ENCODE data around the gene GPX6. TPM values are rescaled to one million over a fixed set of nuclear protein-coding genes. Genes with fewer than 3 reads are reported as not detected.

Gene GPX6
- total RNA-seq, 4 donors from 2014 or later = not detected

DNA sequence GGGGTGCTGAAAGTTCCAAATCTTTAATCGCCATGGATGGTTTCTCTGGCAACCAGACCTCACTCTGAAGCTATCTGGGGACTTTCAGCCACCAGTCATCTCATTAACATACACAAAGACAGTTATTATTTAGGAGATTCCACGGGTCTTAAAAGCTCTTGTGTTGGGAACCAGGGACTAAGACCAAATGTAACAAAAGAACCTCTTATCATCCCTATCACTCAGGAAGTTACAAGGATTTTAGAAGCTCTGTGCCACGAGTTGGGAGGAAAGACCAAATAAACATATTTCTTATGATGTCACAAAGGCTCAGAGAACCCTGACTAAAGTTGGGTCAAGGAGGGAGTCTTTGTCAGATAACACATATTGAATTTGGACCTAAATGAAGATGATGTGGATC, 17.7 kb downstream of the GPX6 start:
- Histone ChIP-seq H3K4me3 (no peak overlapping the region), H3K4me1 (no peaks in the 10 kb centered on the region), H3K27me3 (peaks cover 0 to 22% (median 0%) of the 10 kb centered on the region in 4 donors), H3K36me3 (no peaks in the 10 kb centered on the region), H3K27ac (no peak overlapping the region), H3K9me3 (no peaks in the 10 kb centered on the region)
- 30 to 33% methylated on average over 3 of the region's 3 CpGs for WGBS, 2 donors
- no peak for TF ChIP-seq POLR2A (IDR thresholded peaks at IDR 0.05)
- TF ChIP-seq, protein P1, sequence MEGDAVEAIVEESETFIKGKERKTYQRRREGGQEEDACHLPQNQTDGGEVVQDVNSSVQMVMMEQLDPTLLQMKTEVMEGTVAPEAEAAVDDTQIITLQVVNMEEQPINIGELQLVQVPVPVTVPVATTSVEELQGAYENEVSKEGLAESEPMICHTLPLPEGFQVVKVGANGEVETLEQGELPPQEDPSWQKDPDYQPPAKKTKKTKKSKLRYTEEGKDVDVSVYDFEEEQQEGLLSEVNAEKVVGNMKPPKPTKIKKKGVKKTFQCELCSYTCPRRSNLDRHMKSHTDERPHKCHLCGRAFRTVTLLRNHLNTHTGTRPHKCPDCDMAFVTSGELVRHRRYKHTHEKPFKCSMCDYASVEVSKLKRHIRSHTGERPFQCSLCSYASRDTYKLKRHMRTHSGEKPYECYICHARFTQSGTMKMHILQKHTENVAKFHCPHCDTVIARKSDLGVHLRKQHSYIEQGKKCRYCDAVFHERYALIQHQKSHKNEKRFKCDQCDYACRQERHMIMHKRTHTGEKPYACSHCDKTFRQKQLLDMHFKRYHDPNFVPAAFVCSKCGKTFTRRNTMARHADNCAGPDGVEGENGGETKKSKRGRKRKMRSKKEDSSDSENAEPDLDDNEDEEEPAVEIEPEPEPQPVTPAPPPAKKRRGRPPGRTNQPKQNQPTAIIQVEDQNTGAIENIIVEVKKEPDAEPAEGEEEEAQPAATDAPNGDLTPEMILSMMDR (IDR thresholded peaks at IDR 0.05) = no peak
- intact Hi-C loops (cut with DNase I) = no loop called here
- DNase-seq = no peak

DNA sequence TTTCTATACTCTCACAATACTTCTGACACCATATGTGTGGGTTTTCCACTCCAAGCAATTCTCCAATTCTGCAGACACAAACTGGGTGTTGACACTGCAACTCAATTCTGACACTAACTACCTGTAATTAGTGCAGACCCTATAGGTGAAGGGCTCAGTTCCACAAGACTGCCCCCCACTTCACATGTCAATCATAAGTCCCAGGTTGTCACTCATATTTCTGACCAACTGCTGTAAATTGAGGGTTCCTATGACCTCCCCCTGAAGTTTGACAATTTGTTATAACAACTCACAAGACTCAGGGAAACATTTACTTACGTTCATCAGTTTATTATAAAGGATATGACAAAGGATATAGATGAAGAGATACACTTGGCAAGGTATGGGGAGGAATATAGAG, 18.3 kb downstream of the GPX6 start:
- TF ChIP-seq POLR2A (IDR thresholded peaks at IDR 0.05) = no peak
- TF ChIP-seq, protein P1 (IDR thresholded peaks at IDR 0.05) = no peak
- Histone ChIP-seq H3K36me3 (no peaks in the 10 kb centered on the region), H3K4me1 (no peaks in the 10 kb centered on the region), H3K27ac (no peak overlapping the region), H3K27me3 (peaks cover 0 to 24% (median 0%) of the 10 kb centered on the region in 4 donors), H3K4me3 (no peak overlapping the region), H3K9me3 (no peaks in the 10 kb centered on the region)
- DNase-seq = no peak
- intact Hi-C loops (cut with DNase I) = no loop called here
- 33 to 62% methylated on average over 1 of the region's 1 CpG for WGBS, 2 donors

DNA sequence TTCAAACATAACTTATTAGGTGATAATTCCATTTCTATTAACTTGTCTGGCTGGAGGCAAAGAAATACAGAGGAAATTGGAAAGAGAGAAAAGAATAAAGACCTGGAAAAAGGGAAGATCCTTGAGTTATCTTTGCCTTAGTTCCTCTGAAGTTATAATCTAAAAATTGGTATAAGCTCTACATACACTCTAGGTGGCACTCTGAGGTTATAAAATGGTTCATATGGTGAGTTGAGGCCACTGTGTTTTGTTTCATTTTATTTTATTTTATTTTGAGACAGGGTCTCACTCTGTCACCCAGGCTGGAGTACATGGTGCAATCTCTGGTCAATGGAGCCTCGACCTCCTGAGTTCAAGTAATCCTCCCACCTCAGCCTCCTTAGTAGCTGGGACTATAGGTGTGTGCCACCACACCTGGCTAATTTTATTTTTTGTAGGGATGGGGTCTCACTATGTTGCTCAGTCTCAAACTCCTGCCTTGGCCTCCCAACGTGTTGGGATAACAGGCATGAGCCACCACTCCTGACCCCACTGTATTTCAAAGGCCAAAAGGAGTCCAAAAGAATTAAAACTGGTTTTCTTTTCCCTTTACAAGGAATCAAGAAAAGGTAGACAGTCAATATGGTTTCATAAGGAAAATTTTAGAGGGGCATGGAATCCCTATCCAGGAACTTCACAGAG, 19.4 kb downstream of the GPX6 start:
- Histone ChIP-seq H3K4me1 (no peaks in the 10 kb centered on the region), H3K27ac (no peak overlapping the region), H3K36me3 (no peaks in the 10 kb centered on the region), H3K27me3 (peaks cover 0 to 34% (median 0%) of the 10 kb centered on the region in 4 donors), H3K4me3 (no peak overlapping the region), H3K9me3 (no peaks in the 10 kb centered on the region)
- intact Hi-C loops (cut with DNase I) = no loop called here
- no peak for DNase-seq
- no peak for TF ChIP-seq POLR2A (IDR thresholded peaks at IDR 0.05)
- TF ChIP-seq, protein P1 (IDR thresholded peaks at IDR 0.05) = no peak
- WGBS, 2 donors = 27 to 51% methylated on average over 1 to 2 of the region's 2 CpGs

DNA sequence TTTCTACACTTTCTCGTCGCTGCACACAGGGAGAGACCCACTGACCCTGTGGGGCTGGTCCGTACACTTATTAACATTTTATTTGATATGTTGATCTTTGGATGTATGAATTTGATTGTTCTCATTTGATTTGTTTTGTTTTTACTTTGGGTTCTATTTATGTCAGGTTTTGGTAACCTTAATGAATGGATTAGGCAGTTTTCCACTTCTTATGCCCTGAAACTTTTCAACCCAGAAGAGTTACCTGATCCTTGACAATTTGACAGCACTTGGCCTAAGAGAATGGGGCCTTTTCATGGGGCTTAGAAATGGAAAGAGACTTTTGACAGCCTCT, 23.6 kb downstream of the GPX6 start:
- no peak for TF ChIP-seq POLR2A (IDR thresholded peaks at IDR 0.05)
- TF ChIP-seq, protein P1 (IDR thresholded peaks at IDR 0.05) = no peak
- H3K9me3 ChIP-seq = no peaks in the 10 kb centered on the region
- peaks cover 0 to 61% (median 0%) of the 10 kb centered on the region in 4 donors for H3K27me3 ChIP-seq
- intact Hi-C loops (cut with DNase I) = no loop called here
- no peaks in the 10 kb centered on the region for H3K36me3 ChIP-seq
- no peak overlapping the region for H3K27ac ChIP-seq
- peaks cover 0 to 16% (median 0%) of the 10 kb centered on the region in 3 donors for H3K4me1 ChIP-seq
- 48 to 64% methylated on average over 3 of the region's 3 CpGs for WGBS, 2 donors
- DNase-seq = no peak
- no peak overlapping the region for H3K4me3 ChIP-seq

DNA sequence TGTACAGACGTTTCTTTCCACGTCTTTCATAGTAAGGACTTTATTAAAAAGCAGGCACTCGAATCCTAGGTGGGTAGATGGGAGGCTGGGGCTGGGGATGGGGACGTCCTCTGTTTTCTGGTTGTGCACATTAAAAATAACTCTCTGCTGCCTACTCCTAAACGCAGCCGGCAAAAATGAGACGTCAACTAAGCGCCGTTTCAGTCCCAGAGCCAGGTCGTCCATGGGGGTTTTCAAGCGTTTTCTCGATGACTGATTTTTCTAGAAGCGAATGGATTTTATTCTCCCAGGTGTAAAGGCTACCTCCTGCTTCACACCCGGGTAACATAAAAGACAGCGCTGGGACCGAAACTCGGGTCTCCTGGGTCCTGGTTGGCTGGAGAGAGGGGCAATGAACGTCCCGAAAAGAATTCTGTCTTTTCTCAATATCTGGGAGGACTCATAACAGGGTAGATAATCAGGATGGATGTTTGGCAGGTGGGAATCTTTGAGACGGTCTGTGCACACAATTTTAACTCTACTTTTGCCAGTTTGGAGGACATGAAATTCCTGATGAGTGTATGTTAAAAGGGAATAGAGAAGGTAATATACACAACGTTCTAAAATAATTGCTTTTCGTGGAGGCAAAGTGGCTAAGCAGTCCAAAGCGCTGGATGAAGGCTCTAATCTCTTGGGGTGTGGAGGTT, 25.2 kb downstream of the GPX6 start:
- Histone ChIP-seq H3K27me3 (peaks cover 0 to 73% (median 0%) of the 10 kb centered on the region in 4 donors), H3K27ac (peak overlapping the region in 2 of 4 donors; percentile 40 to 57), H3K36me3 (no peaks in the 10 kb centered on the region), H3K9me3 (no peaks in the 10 kb centered on the region), H3K4me1 (peaks cover 0 to 16% (median 0%) of the 10 kb centered on the region in 3 donors), H3K4me3 (peak overlapping the region; percentile 10 to 61 (median 40))
- intact Hi-C loops (cut with DNase I) = no loop called here
- no peak for TF ChIP-seq POLR2A (IDR thresholded peaks at IDR 0.05)
- TF ChIP-seq, protein P1 (IDR thresholded peaks at IDR 0.05) = no peak
- WGBS, 2 donors = 16 to 20% methylated on average over 20 of the region's 23 CpGs
- DNase-seq = no peak

Measured in esophagus squamous epithelium (tissue), 5 donors.